OCI-LY7 (cell line): Measurements from ENCODE around the gene CACNA2D2. TPM values are rescaled to one million over a fixed set of nuclear protein-coding genes. Genes with fewer than 3 reads are reported as not detected.

Source experiments
- BruUV-seq: library from RNA; stranded (reverse); fragments of 400-500 nt; replicated peaks from 2 replicates; lab custom pipeline; 2021; lab: Mats Ljungman, UMichigan
- CTCF ChIA-PET: fragments of 300-600 bp; sonication (Branson Sonifier 250); formaldehyde crosslinking; loops from one replicate; lab custom pipeline; 2022; ENCODE audit warnings: antibody characterized with exemption; ENCODE audit not compliant: unreplicated experiment; lab: Charles Lee
- POLR2A ChIA-PET: fragments of 300-600 bp; sonication (Branson Sonifier 250); formaldehyde crosslinking; loops from one replicate; lab custom pipeline; 2022; ENCODE audit warnings: antibody characterized with exemption; lab: Charles Lee
- DNase-seq: peaks from one replicate; pipeline ENCODE4 v3.0.0-alpha.2; 2015; ENCODE audit warnings: low spot score
- H2AFZ ChIP-seq: fragments of 200-600 bp; sonication (generic), shearing (Covaris generic); 2 replicates; pipeline ENCODE4 v1.6.1; 2014; ENCODE audit warnings: mild to moderate bottlenecking, antibody characterized with exemption, low read length, moderate library complexity
- H3K27ac ChIP-seq: fragments of 200-600 bp; sonication (generic); 2 replicates; pipeline ENCODE4 v1.5.1; 2014; ENCODE audit warnings: mixed run types, low read depth, mild to moderate bottlenecking, moderate library complexity, low read length, inconsistent platforms; ENCODE audit not compliant: poor library complexity, severe bottlenecking
- H3K36me3 ChIP-seq: fragments of 200-600 bp; sonication (generic); 2 replicates; pipeline ENCODE4 v1.6.1; 2014; ENCODE audit warnings: mild to moderate bottlenecking, antibody characterized with exemption, low read length, moderate library complexity, mixed read lengths; ENCODE audit not compliant: insufficient read depth
- H3K4me1 ChIP-seq: fragments of 200-600 bp; sonication (generic); 2 replicates; pipeline ENCODE4 v1.5.1; 2014; ENCODE audit warnings: mild to moderate bottlenecking, low read length; ENCODE audit not compliant: insufficient read depth, poor library complexity, severe bottlenecking
- H3K4me2 ChIP-seq: fragments of 200-600 bp; sonication (generic); 2 replicates; pipeline ENCODE4 v1.6.1; 2014; ENCODE audit warnings: mild to moderate bottlenecking, low read length
- H3K4me3 ChIP-seq: fragments of 200-600 bp; sonication (generic); 2 replicates; pipeline ENCODE4 v1.5.1; 2014; ENCODE audit warnings: mild to moderate bottlenecking, low read depth, low read length; ENCODE audit not compliant: poor library complexity, severe bottlenecking
- H3K79me2 ChIP-seq: fragments of 200-600 bp; sonication (generic); 2 replicates; pipeline ENCODE4 v1.6.1; 2016; ENCODE audit warnings: low read depth, mild to moderate bottlenecking, low read length, moderate library complexity, mixed read lengths; ENCODE audit not compliant: insufficient read depth
- H3K9me2 ChIP-seq: fragments of 200-600 bp; sonication (generic); 2 replicates; pipeline ENCODE4 v1.6.1; 2016; ENCODE audit warnings: mild to moderate bottlenecking, low read length, mixed read lengths; ENCODE audit not compliant: insufficient read depth
- H3K9me3 ChIP-seq: fragments of 200-600 bp; sonication (generic); 2 replicates; pipeline ENCODE4 v1.6.1; 2014; ENCODE audit warnings: mild to moderate bottlenecking, mixed run types, low read length, mixed read lengths
- H4K20me1 ChIP-seq: fragments of 200-600 bp; sonication (generic); 2 replicates; pipeline ENCODE4 v1.6.1; 2014; ENCODE audit warnings: mild to moderate bottlenecking, antibody characterized with exemption, low read length, moderate library complexity, mixed read lengths; ENCODE audit not compliant: insufficient read depth
- CTCF ChIP-seq: fragments of 200-600 bp; sonication (generic); conservative IDR thresholded peaks from 2 replicates; pipeline ENCODE4 v1.5.1; 2014; ENCODE audit warnings: mild to moderate bottlenecking, antibody characterized with exemption, low read length, moderate library complexity, mixed read lengths
- EZH2phosphoT487 ChIP-seq: fragments of 200-600 bp; sonication (generic); IDR thresholded peaks from 2 replicates; pipeline ENCODE4 v1.6.1; 2018; ENCODE audit warnings: low read depth, borderline replicate concordance, mild to moderate bottlenecking, mixed run types, antibody characterized with exemption, low read length, moderate library complexity, mixed read lengths
- intact Hi-C: fragments of 100-400 bp; cut with micrococcal nuclease; formaldehyde crosslinking; loops from one replicate; pipeline ENCODE4 v1.10.0; 2022; ENCODE audit not compliant: unreplicated experiment
- total RNA-seq, 2 experiments: library from RNA; depleted of rRNA in 1 of 2; stranded (reverse); fragments of >200 nt in 1 of 2; shearing (Covaris generic) in 1 of 2; gene quantifications; 2 replicates each; pipeline ENCODE4 v1.2.3, GENCODE V29; 2014 to 2022

The CACNA2D2 gene
- total RNA-seq, 2 experiments from 2014 or later: 0.09 to 0.21 TPM

- CTCF ChIA-PET: no interaction called here
- Histone ChIP-seq H3K4me2 (peak overlapping the region; percentile 73), H3K36me3 (peaks cover 24% of the 10 kb centered on the region; the same call in 1 of the 2 replicates), H3K4me1 (peaks cover 43% of the 10 kb centered on the region), H4K20me1 (no peaks in the 10 kb centered on the region), H3K79me2 (peaks cover 4% of the 10 kb centered on the region; the same call in 1 of the 2 replicates), H3K4me3 (peak overlapping the region; percentile 72), H3K27ac (no peak overlapping the region), H2AFZ (peak overlapping the region; percentile 59; the same call in 1 of the 2 replicates), H3K9me3 (no peaks in the 10 kb centered on the region), H3K9me2 (no peaks in the 10 kb centered on the region)
- DNase-seq: no peak
- POLR2A ChIA-PET: no interaction called here
- BruUV-seq: no TSS peak
- intact Hi-C loops: loop anchor here (5.0 kb wide), 1 partner anchor 95 kb away; no protein-coding TSS in a partner anchor
- TF ChIP-seq EZH2phosphoT487 (no peak), CTCF (no peak)
Observed at GRCh38 chr3:50322115-50322385, 181.4 kb downstream of the CACNA2D2 start.

GRCh38 chr3:50321336-50322114 is 181.9 kb downstream of the CACNA2D2 start:
- peaks cover 45% of the 10 kb centered on the region for H3K4me1 ChIP-seq

More at GRCh38 chr3:50321336-50322114, 181.9 kb downstream of the CACNA2D2 start:
- intact Hi-C loops: loop anchor here (5.0 kb wide), 1 partner anchor 94 kb away; no protein-coding TSS in a partner anchor
- H3K79me2 ChIP-seq: no peaks in the 10 kb centered on the region
- H3K9me2 ChIP-seq: no peaks in the 10 kb centered on the region
- H3K4me2 ChIP-seq: peak overlapping the region; percentile 73
- DNase-seq: peak; percentile 92
- ChIA-PET POLR2A (interaction anchor here (1.1 kb wide), 1 partner anchor 15 kb away, joined by 6 read pairs; no protein-coding TSS in a partner anchor), CTCF (no interaction called here)
- H3K4me3 ChIP-seq: peak overlapping the region; percentile 72
- no peaks in the 10 kb centered on the region for H3K9me3 ChIP-seq
- BruUV-seq: no TSS peak
- peaks cover 24% of the 10 kb centered on the region; the same call in 1 of the 2 replicates for H3K36me3 ChIP-seq
- TF ChIP-seq CTCF (peak; percentile 75), EZH2phosphoT487 (no peak)
- H2AFZ ChIP-seq: peak overlapping the region; percentile 59
- no peaks in the 10 kb centered on the region for H4K20me1 ChIP-seq
- H3K27ac ChIP-seq: peak overlapping the region; percentile 51
